IPS-18c (cell line): ENCODE data around the gene MINDY4.

Experiments
- H3K4me3 ChIP-seq: 2 replicates; pipeline ENCODE4 v1.7.0; 2013; ENCODE audit warnings: low read depth, mild to moderate bottlenecking, low read length, moderate library complexity; ENCODE audit not compliant: insufficient read depth
- H3K9me3 ChIP-seq: one replicate; pipeline ENCODE4 v1.6.1; 2013; ENCODE audit warnings: mild to moderate bottlenecking, low read length, moderate library complexity; ENCODE audit not compliant: control insufficient read depth, insufficient read depth

The MINDY4 gene

GRCh38 chr7:30838008-30838407 is 66.8 kb downstream of the MINDY4 start:
- H3K4me3 ChIP-seq: no peak overlapping the region
- peaks cover 5% of the 10 kb centered on the region for H3K9me3 ChIP-seq

- Histone ChIP-seq H3K4me3 (no peak overlapping the region), H3K9me3 (no peaks in the 10 kb centered on the region)
Measured at GRCh38 chr7:30840141-30841024, 69.2 kb downstream of the MINDY4 start.

GRCh38 chr7:30841025-30841735 is 70.0 kb downstream of the MINDY4 start:
- no peak overlapping the region for H3K4me3 ChIP-seq
- no peaks in the 10 kb centered on the region for H3K9me3 ChIP-seq

- H3K9me3 ChIP-seq: no peaks in the 10 kb centered on the region
Measured at GRCh38 chr7:30841801-30842541, 70.8 kb downstream of the MINDY4 start.

GRCh38 chr7:30842542-30843451 is 71.6 kb downstream of the MINDY4 start:
- H3K9me3 ChIP-seq: no peaks in the 10 kb centered on the region
- H3K4me3 ChIP-seq: no peak overlapping the region

More at GRCh38 chr7:30841801-30842541, 70.8 kb downstream of the MINDY4 start:
- no peak overlapping the region for H3K4me3 ChIP-seq

- no peak overlapping the region for H3K4me3 ChIP-seq
Measured at GRCh38 chr7:30843741-30844482, 72.7 kb downstream of the MINDY4 start.

GRCh38 chr7:30844483-30844874 is 73.3 kb downstream of the MINDY4 start:
- H3K4me3 ChIP-seq: no peak overlapping the region

More at GRCh38 chr7:30843741-30844482, 72.7 kb downstream of the MINDY4 start:
- no peaks in the 10 kb centered on the region for H3K9me3 ChIP-seq

GRCh38 chr7:30844916-30845315 is 73.7 kb downstream of the MINDY4 start:
- Histone ChIP-seq H3K9me3 (no peaks in the 10 kb centered on the region), H3K4me3 (no peak overlapping the region)

More at GRCh38 chr7:30844483-30844874, 73.3 kb downstream of the MINDY4 start:
- H3K9me3 ChIP-seq: no peaks in the 10 kb centered on the region

- H3K4me3 ChIP-seq: no peak overlapping the region
- H3K9me3 ChIP-seq: no peaks in the 10 kb centered on the region
Measured at GRCh38 chr7:30845426-30846135, 74.4 kb downstream of the MINDY4 start.

GRCh38 chr7:30846378-30846777 is 75.2 kb downstream of the MINDY4 start:
- no peak overlapping the region for H3K4me3 ChIP-seq
- no peaks in the 10 kb centered on the region for H3K9me3 ChIP-seq

- Histone ChIP-seq H3K9me3 (no peaks in the 10 kb centered on the region), H3K4me3 (no peak overlapping the region)
Measured at GRCh38 chr7:30848121-30848855, 77.1 kb downstream of the MINDY4 start.

GRCh38 chr7:30849565-30849964 is 78.3 kb downstream of the MINDY4 start:
- H3K4me3 ChIP-seq: no peak overlapping the region
- no peaks in the 10 kb centered on the region for H3K9me3 ChIP-seq

GRCh38 chr7:30850426-30850825 is 79.2 kb downstream of the MINDY4 start:
- Histone ChIP-seq H3K9me3 (no peaks in the 10 kb centered on the region), H3K4me3 (no peak overlapping the region)

GRCh38 chr7:30851651-30852307 is 80.6 kb downstream of the MINDY4 start:
- H3K4me3 ChIP-seq: no peak overlapping the region
- no peaks in the 10 kb centered on the region for H3K9me3 ChIP-seq
